H1 (cell line): Measurements from ENCODE around the gene MIPOL1.

Experiments used
- CHD1 ChIP-seq: IDR thresholded peaks from 2 replicates; pipeline ENCODE4 v1.6.1; 2012; ENCODE audit warnings: low read depth, low read length, improper control_type of control experiment
- EZH2 ChIP-seq: fragments of 200-600 bp; sonication (generic); IDR thresholded peaks from 2 replicates; pipeline ENCODE4 v1.7.1; 2012; ENCODE audit warnings: low read depth, mild to moderate bottlenecking, moderate library complexity, low read length, inconsistent platforms; ENCODE audit not compliant: severe bottlenecking
- HDAC6 ChIP-seq: IDR thresholded peaks from one replicate; pipeline ENCODE4 v1.7.1; 2012; ENCODE audit warnings: low read depth, mild to moderate bottlenecking, inconsistent platforms, low read length, moderate library complexity
- KDM5A ChIP-seq: fragments of 200-600 bp; IDR thresholded peaks from 2 replicates; pipeline ENCODE4 v1.7.1; 2012; ENCODE audit warnings: mild to moderate bottlenecking, low read length, inconsistent platforms, mixed read lengths
- POLR2AphosphoS5 ChIP-seq: IDR thresholded peaks from 2 replicates; pipeline ENCODE4 v1.6.1; 2011; ENCODE audit warnings: low read depth, low read length
- RXRA ChIP-seq: IDR thresholded peaks from 2 replicates; pipeline ENCODE4 v1.6.1; 2011; ENCODE audit warnings: low read depth, mild to moderate bottlenecking, low read length, moderate library complexity; ENCODE audit not compliant: insufficient read depth
- TAF1 ChIP-seq: IDR thresholded peaks from 2 replicates; pipeline ENCODE4 v1.6.1; 2011; ENCODE audit warnings: mild to moderate bottlenecking, low read depth, low read length
- TEAD4 ChIP-seq: IDR thresholded peaks from 2 replicates; pipeline ENCODE4 v1.6.1; 2012; ENCODE audit warnings: low read depth, low read length, inconsistent platforms, mixed read lengths
- YY1 ChIP-seq: IDR thresholded peaks from 2 replicates; pipeline ENCODE4 v1.6.1; 2011; ENCODE audit warnings: low read depth, mild to moderate bottlenecking, low read length
- TF ChIP-seq, protein P1 (sequence below), 3 experiments: IDR thresholded peaks; 1 replicate in 2 of 3; 2 replicates in 1 of 3; pipeline versions ENCODE4 v1.5.1 to v1.6.1; 2011; ENCODE audit warnings: low read length in 3 of 3, mild to moderate bottlenecking in 3 of 3, inconsistent platforms in 2 of 3, low read depth in 1 of 3, moderate library complexity in 1 of 3; ENCODE audit not compliant: insufficient read depth in 1 of 3; ENCODE audit errors: control extremely low read depth in 1 of 3
- TF ChIP-seq, protein P2 (sequence below): IDR thresholded peaks from 2 replicates; pipeline ENCODE4 v1.6.1; 2011; ENCODE audit warnings: low read length, improper control_type of control experiment

DNA sequence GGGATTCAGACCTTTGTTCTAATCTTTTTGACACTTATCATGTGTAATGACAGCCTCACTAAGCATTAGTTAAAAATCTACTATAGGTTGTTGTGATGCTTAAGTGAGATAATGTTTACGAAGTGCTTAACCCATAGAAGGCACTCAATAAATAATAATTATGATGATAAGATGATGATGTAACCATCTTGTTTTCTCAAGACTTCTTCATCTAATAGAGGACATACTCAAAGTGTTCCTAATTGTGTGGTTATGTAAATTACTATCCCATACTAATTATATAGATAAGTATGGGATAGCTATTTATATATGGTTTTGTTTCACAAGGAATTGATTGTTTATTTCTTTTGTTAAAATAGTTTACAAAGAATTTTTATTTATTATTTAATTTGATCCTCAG is 76.9 kb downstream of the MIPOL1 start:
- TF ChIP-seq, protein P1, sequence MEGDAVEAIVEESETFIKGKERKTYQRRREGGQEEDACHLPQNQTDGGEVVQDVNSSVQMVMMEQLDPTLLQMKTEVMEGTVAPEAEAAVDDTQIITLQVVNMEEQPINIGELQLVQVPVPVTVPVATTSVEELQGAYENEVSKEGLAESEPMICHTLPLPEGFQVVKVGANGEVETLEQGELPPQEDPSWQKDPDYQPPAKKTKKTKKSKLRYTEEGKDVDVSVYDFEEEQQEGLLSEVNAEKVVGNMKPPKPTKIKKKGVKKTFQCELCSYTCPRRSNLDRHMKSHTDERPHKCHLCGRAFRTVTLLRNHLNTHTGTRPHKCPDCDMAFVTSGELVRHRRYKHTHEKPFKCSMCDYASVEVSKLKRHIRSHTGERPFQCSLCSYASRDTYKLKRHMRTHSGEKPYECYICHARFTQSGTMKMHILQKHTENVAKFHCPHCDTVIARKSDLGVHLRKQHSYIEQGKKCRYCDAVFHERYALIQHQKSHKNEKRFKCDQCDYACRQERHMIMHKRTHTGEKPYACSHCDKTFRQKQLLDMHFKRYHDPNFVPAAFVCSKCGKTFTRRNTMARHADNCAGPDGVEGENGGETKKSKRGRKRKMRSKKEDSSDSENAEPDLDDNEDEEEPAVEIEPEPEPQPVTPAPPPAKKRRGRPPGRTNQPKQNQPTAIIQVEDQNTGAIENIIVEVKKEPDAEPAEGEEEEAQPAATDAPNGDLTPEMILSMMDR (IDR thresholded peaks at IDR 0.05; ENCODE audit: control extremely low read depth in 1 of 3, insufficient read depth in 1 of 3, low read depth in 1 of 3, low read length in 3 of 3): no peak
- TF ChIP-seq EZH2 (no peak), RXRA (no peak), HDAC6 (no peak), KDM5A (no peak), CHD1 (no peak), YY1 (no peak), TAF1 (no peak), TEAD4 (no peak), POLR2AphosphoS5 (no peak)
- TF ChIP-seq, protein P2, sequence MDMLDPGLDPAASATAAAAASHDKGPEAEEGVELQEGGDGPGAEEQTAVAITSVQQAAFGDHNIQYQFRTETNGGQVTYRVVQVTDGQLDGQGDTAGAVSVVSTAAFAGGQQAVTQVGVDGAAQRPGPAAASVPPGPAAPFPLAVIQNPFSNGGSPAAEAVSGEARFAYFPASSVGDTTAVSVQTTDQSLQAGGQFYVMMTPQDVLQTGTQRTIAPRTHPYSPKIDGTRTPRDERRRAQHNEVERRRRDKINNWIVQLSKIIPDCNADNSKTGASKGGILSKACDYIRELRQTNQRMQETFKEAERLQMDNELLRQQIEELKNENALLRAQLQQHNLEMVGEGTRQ: no peak
